DOHH2 (cell line): ENCODE data around the gene GRID1.
"Not testable (repeated sequence)": the region's sequence is repeated elsewhere in the genome, so short reads cannot be mapped to it uniquely, and the experiment has no call there.

Source experiments
- H3F3A ChIP-seq: fragments of 200-600 bp; sonication (generic), shearing (Covaris generic); 2 replicates; pipeline ENCODE4 v1.6.0; 2016; ENCODE audit warnings: antibody characterized with exemption, mild to moderate bottlenecking; ENCODE audit not compliant: control insufficient read depth, insufficient read depth
- H3K27ac ChIP-seq: fragments of 200-600 bp; sonication (generic); 2 replicates; pipeline ENCODE4 v1.5.1; 2014; ENCODE audit warnings: low read depth, mild to moderate bottlenecking, low read length, moderate library complexity
- H3K27me3 ChIP-seq: fragments of 200-600 bp; sonication (generic); 2 replicates; pipeline ENCODE4 v1.6.1; 2014; ENCODE audit warnings: mild to moderate bottlenecking, low read length, mixed read lengths; ENCODE audit not compliant: control insufficient read depth
- H3K36me3 ChIP-seq: fragments of 200-600 bp; sonication (generic); 2 replicates; pipeline ENCODE4 v1.6.1; 2014; ENCODE audit warnings: mild to moderate bottlenecking, low read length, moderate library complexity, mixed read lengths; ENCODE audit not compliant: control insufficient read depth
- H3K4me1 ChIP-seq: fragments of 200-600 bp; sonication (generic); 2 replicates; pipeline ENCODE4 v1.6.1; 2014; ENCODE audit warnings: mild to moderate bottlenecking, low read length, mixed read lengths; ENCODE audit not compliant: control insufficient read depth
- H3K4me2 ChIP-seq: fragments of 200-600 bp; sonication (generic); 2 replicates; pipeline ENCODE4 v1.6.0; 2014; ENCODE audit warnings: mild to moderate bottlenecking, low read length, moderate library complexity
- H3K4me3 ChIP-seq: fragments of 200-600 bp; sonication (generic); 2 replicates; pipeline ENCODE4 v1.5.1; 2014; ENCODE audit warnings: mild to moderate bottlenecking, low read length, mixed read lengths
- H3K79me2 ChIP-seq: fragments of 200-600 bp; sonication (generic); 2 replicates; pipeline ENCODE4 v1.6.1; 2014; ENCODE audit warnings: mild to moderate bottlenecking, low read length, mixed read lengths; ENCODE audit not compliant: control insufficient read depth
- H3K9me2 ChIP-seq: fragments of 200-600 bp; sonication (generic); replicated peaks from 2 replicates; pipeline ENCODE4 v1.6.1; 2014; ENCODE audit warnings: mild to moderate bottlenecking, low read length, mixed read lengths; ENCODE audit not compliant: control insufficient read depth
- H3K9me3 ChIP-seq: fragments of 200-600 bp; sonication (generic); 2 replicates; pipeline ENCODE4 v1.6.1; 2014; ENCODE audit warnings: antibody characterized with exemption, low read length, mixed read lengths; ENCODE audit not compliant: control insufficient read depth, insufficient read depth
- H4K20me1 ChIP-seq: fragments of 200-600 bp; sonication (generic); 2 replicates; pipeline ENCODE4 v1.6.0; 2014; ENCODE audit warnings: low read depth, mild to moderate bottlenecking, antibody characterized with exemption, low read length, moderate library complexity; ENCODE audit not compliant: control insufficient read depth, insufficient read depth
- CTCF ChIP-seq: fragments of 200-600 bp; sonication (generic); IDR thresholded peaks from one replicate; pipeline ENCODE4 v1.5.1; 2014; ENCODE audit warnings: antibody characterized with exemption, mild to moderate bottlenecking, low read depth, low read length; ENCODE audit not compliant: poor library complexity, severe bottlenecking
- EZH2phosphoT487 ChIP-seq: fragments of 200-600 bp; sonication (generic); IDR thresholded peaks from 2 replicates; pipeline ENCODE4 v1.6.1; 2017; ENCODE audit warnings: borderline replicate concordance, mild to moderate bottlenecking, antibody characterized with exemption, low read length, moderate library complexity, mixed read lengths

The GRID1 gene

GRCh38 chr10:86077271-86077670, 289.3 kb downstream of the GRID1 start:
- Histone ChIP-seq H3K27me3 (no peaks in the 10 kb centered on the region; the same call in 1 of the 2 replicates), H3K4me3 (no peak overlapping the region), H3K79me2 (no peaks in the 10 kb centered on the region), H3K9me3 (no peaks in the 10 kb centered on the region), H3K27ac (no peak overlapping the region), H4K20me1 (no peaks in the 10 kb centered on the region), H3F3A (no peaks in the 10 kb centered on the region), H3K36me3 (no peaks in the 10 kb centered on the region), H3K4me2 (no peak overlapping the region), H3K9me2 (no peaks in the 10 kb centered on the region), H3K4me1 (no peaks in the 10 kb centered on the region)
- TF ChIP-seq EZH2phosphoT487 (no peak), CTCF (no peak)

- H3K27me3 ChIP-seq, H3K4me3 ChIP-seq, H3K79me2 ChIP-seq, H3K9me2 ChIP-seq, H4K20me1 ChIP-seq, H3K4me1 ChIP-seq, H3K27ac ChIP-seq, H3K36me3 ChIP-seq, H3F3A ChIP-seq, H3K4me2 ChIP-seq, H3K9me3 ChIP-seq: not testable (repeated sequence)
Measured at GRCh38 chr10:86076497-86076896, 290.1 kb downstream of the GRID1 start.

GRCh38 chr10:86075512-86075911, 291.1 kb downstream of the GRID1 start:
- Histone ChIP-seq H3K4me1 (no peaks in the 10 kb centered on the region), H3K4me3 (no peak overlapping the region), H3K36me3 (no peaks in the 10 kb centered on the region), H3F3A (no peaks in the 10 kb centered on the region), H3K9me3 (no peaks in the 10 kb centered on the region), H3K9me2 (no peaks in the 10 kb centered on the region), H4K20me1 (no peaks in the 10 kb centered on the region), H3K79me2 (no peaks in the 10 kb centered on the region), H3K4me2 (no peak overlapping the region), H3K27me3 (peaks cover 6% of the 10 kb centered on the region; the same call in 1 of the 2 replicates), H3K27ac (no peak overlapping the region)
- no peak for TF ChIP-seq CTCF
- TF ChIP-seq EZH2phosphoT487: no peak

DNA sequence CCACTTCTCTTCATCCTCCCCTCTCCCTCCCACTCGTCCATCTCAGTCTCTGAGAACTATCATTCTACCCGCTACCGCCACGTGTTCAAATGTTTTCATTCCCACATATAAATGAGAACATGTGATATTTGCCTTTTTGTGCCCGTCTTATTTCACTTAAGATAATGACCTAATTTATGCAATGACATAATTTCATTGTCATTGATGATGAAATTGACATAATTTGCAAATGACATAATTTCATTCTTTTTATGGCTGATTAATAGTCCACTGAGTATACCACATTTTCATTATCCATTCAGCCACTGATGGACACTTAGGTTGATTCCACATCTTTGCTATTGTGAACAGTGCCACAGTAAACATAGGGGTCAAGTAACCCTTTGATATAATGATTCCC, 292.3 kb downstream of the GRID1 start:
- Histone ChIP-seq H3K4me1 (no peaks in the 10 kb centered on the region), H4K20me1 (no peaks in the 10 kb centered on the region), H3K4me2 (no peak overlapping the region), H3F3A (no peaks in the 10 kb centered on the region), H3K9me3 (no peaks in the 10 kb centered on the region), H3K4me3 (no peak overlapping the region), H3K27ac (no peak overlapping the region), H3K27me3 (peaks cover 6% of the 10 kb centered on the region; the same call in 1 of the 2 replicates), H3K79me2 (no peaks in the 10 kb centered on the region), H3K9me2 (no peaks in the 10 kb centered on the region), H3K36me3 (no peaks in the 10 kb centered on the region)
- TF ChIP-seq CTCF (no peak), EZH2phosphoT487 (no peak)
